GM19452 (cell line): ENCODE data around the gene SLC24A3.

Source experiments
- ATAC-seq: cut with Tn5 transposase; IDR thresholded peaks from one replicate; pipeline ENCODE4 v1.9.1; 2021; ENCODE audit not compliant: unreplicated experiment

The SLC24A3 gene

DNA sequence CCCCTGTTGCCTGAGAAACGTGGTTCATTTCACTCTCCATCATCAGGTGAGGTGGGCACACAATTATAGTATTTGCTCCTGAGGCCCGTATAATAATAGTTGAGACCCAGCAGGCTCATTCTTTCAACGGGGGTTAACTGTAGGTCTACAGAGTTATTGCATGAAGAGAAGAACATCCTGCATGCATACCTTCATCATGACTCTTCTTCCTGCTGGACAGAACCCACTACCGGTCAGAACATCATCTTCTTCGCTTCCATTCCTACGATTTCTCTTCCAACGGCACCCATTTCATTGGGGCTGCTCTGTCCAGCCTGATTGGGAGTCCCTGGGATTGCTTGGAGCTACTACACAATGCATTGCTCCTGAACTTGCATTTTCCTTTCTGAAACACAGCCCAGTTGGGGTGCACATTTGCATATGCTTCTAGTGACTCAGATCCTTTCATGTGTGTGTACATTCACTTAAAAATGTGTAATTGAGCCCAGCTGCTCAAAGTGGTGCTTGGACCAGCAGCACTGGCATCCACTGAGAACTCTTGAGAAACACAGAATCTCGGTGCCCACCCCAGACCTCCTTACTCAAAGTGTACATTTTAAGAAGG lies 57.4 kb downstream of the SLC24A3 start:
- no peak for ATAC-seq

DNA sequence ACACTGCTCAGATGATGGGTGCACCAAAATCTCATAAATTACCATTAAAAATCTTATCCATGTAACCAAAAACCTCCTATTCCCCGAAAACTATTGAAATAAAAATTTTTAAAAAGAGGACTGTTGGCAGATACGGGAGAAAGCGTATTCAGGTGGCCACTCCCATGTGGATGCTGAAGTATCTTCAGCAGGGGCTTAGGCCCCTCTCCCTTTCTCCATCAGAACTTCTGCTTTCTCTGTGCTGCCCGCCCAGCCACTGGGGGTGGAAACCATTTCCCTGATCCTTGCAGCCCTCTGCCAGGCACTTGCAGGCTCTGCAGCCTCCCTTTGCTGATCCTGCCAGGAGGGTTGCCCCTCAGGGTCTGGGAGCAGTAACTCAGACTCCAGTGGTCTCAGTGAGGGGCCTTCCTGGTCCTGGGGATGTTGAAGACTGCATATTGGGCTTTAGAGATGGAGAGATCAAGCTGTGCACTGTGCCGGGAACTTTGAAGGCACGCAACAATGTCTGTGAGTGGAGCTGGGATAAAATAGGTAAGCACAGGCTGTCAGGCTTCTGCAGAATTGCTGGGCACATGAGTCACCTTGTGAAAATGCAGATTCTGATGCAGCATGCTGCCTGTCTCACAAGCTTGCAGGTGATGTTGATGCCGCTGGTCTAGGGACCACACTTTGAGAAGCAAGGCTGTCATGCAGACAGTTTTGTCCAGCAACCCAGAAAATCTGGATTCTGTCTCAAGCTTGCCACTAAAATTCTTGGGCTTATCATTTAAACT lies 59.6 kb downstream of the SLC24A3 start:
- ATAC-seq = no peak

DNA sequence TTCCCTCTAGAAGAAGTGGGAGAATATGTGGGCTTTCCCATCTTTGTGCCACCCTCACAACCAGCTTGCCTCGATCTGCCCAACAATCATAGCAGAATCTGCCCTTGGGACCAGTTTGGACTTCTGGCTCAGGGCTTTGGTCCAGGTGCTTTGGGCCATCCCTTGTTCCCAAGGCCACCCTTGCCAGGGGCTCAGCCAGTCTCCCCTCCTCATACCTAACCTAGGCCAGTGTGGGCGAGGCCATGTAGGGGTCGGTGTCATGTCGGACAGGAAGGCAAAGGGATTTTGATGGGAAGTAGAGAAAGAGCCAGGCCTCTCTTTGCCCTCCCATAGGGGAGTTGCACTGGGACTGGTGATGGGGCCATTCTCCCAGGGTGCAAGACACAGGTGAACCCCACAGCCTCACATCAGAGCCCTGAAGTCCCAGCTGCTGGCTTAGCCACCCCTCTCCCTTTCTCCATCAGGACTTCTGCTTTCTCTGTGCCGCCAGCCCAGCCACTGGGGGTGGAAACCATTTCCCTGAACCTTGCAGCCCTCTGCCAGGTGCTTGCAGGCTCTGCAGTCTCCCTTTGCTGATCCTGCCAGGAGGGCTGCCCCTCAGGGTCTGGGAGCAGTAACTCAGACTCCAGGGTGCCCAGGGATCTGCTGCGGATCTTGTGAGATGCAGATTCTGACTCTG lies 60.7 kb downstream of the SLC24A3 start:
- ATAC-seq = no peak

DNA sequence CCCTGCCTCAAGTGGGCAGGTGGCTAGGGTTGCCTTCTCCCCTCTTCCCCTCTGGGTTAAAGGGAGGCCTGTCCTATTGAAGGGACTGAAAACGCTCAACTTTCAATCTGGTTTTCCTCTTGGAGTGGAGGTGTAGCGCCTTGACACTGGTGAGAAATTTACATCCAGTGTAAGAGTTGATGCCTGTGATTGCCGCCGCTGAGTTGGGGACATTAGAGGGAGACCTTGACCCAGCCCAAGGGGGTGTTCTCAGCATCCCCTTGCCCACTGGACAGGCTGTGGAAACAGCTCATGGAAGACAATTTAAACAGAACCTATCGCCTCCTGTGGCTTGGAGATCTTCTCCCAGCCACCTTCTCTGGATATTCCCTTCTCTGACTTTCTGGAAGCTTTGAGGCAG lies 61.6 kb downstream of the SLC24A3 start:
- ATAC-seq = no peak

DNA sequence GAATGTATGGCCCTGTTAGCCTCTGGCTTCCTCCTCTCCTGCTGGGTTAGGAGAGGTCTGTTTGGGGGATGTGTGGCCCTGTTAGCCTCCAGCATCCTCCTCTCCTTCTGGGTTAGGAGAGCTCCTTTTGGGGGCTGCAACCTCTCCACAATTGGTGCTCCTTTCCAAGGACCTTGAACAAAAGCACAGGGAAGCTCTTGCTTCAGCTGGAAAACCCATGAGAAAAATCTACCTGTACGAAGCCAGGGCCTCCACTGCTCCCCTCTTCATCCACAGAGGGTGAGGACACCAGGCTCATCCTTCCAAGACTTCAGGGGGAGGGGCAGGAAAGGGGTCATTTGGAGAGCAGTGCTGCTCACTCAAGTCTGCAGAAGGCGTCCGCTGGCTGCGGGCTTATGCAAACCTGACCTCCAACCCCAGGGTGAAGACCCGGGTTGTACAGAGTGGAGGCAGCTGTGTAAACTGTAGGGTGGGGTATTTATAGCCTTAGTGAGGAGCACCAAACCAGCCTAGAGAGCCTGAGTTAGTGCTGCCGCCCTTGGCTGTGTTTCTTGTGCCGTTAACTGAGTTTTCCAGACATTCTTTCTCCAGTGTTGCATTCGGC lies 62.1 kb downstream of the SLC24A3 start:
- no peak for ATAC-seq

DNA sequence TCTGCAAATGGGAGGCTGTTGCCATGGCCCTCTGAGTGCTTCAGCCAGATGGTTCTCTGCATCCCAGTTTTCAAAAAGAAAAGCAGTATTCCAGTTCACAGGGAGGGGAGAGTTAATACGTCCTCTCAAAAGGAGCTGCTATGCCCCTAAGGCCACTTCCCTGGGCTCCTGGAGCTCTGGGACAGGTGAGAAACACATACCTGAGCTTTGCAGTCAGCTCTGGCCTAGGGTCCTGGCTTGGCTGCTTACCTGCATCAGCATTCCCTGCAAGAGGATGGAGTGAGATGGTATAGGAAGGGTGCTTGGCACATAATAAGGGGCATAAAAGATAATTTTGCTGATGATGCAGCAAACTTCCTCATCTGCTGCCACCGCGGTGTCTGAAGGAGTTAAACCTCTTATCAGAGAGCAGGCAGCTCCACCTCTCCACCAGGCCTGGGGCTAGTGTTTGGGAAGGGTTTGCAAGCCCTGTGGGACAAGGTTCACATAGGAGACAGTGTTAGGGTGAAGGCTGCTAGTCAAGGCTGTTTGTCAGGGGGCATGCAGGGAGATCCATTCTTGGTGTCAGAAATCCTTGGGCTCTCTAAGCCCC lies 62.7 kb downstream of the SLC24A3 start:
- no peak for ATAC-seq

DNA sequence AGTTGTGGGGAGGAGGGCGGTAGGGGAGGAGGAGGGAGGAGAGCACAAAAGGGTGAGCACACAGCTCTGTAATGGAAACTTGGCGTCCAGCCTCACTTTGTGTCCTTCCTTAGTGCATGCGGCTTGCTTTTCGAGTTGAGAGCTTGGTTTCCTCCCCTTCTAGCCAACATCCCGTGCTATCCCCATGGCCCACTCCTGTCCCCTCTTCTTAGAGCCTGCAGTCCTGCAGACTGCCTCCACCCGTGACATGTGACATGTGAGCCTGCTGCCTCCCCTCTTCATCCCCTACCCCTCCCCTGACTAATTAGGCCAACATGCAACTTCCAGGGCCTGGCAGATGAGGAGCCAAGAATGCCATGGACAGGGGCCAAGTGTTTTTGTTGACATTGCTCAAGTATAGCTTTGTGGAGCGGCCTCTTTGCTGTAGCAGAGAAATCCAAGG lies 63.2 kb downstream of the SLC24A3 start:
- no peak for ATAC-seq

DNA sequence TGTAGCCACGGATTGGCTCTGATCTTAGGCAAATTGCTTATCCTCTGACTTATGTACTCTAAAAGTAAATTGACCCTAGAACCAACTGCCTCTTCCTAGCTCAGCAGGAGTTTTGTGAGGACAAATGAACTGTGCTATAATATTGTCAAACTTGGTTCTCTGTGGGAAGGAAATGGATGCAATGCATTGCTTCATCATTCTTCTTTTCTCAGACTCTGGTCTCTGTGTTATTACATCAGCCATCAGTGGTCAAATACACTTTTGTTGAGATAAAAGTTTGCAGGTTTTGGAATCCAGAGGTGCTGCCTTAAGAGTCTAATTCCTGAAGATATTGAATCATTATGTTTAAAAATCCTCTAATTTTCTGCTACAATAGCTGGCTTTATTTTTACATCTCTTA lies 64.9 kb downstream of the SLC24A3 start:
- ATAC-seq = no peak

DNA sequence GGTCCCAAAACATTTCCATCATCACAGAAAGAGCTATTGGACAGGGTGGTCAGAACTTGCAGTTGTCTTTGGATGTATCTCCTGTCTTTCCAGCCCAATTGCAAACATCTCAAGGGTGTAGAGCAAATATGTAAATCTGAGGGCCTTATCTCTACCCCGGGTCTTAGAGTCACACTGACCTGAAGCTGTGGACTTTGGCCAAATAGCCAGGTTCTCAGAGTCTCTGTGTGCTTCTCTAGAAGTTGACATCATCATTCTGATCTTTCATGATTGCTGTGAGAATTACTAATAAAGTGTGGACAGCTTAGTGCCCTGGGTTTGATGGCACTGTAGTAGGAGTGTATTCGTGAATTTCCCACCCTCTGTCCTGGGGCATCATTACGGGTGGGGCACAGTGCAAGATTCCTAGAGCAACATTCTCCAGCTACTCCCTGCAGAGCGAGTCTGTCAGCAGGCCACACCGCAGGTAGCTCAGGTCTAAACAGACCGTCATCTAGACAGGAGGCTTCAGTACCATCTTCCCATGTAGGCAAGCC lies 71.1 kb downstream of the SLC24A3 start:
- no peak for ATAC-seq

DNA sequence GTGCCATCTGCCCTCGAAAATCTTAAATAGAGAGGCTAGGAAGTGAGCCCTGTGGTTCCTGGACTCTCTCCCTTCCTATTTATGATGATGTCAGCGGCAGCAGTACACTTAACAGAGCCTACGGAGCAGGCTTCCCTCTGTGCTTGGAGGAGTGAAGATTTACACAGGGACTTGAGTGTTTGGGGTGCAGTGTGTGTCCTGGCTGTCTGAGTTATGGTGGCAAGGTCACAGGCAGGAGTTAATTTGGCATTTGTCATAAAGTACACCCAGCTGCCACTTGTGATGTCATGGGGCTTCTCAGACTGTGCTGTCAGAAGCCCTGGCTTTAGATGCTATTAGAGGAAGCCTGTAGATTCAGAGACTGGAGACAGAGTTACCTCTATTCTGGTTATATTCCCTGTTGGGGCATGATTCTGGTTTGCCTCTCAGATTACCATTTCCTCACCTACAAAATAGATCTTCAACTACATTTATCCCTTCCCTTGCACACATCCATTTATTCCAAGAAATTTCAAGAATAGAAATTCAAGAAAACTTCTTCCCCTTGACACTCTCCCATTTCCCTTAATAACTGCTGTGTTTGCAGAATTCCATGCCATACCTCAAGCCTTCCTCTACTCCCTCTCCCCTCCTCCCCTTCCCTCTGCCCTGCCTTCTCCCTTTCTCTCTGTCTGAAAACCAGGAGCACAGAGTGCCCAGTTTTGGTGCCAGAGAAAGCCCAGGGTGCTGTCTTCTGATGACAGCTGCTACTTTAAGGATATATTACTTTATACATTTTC lies 72.1 kb downstream of the SLC24A3 start:
- ATAC-seq = no peak

DNA sequence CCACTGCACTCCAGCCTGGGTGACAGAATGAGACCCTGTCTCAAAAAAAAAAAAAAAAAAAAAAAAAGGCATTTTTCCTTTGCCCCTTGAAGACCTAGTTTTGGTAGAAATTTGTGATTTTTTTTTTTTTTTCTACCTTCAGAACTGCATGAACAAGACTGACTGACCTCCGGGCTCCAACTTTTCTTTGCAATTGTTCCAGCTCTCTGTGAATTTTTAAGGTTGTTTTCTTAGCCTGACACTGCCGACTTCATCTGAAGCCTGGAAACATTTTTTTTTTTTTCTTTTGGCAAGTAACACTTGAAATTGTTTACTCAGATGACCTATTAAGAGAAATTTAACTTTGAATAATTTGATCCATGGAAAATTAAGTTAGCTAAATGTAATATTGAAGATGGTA lies 73.0 kb downstream of the SLC24A3 start:
- no peak for ATAC-seq

DNA sequence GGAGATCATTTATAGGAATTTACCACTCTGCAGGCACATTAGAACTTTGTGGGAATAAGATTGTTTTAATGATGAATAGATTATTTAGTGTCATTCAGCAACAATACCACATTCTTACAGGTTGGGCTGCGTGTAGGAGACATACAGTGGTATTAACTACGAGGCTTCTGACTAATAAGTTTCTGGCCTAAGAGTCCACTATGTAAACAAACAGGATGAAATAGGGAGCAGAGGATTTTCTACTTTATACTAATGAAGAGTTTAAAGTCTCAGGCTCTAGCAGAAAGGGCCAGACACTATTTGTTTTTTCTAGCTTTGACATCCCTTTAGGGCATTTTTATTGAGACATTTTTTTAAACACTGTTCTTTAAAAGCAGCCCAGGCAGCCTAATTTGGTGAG lies 75.6 kb downstream of the SLC24A3 start:
- no peak for ATAC-seq

DNA sequence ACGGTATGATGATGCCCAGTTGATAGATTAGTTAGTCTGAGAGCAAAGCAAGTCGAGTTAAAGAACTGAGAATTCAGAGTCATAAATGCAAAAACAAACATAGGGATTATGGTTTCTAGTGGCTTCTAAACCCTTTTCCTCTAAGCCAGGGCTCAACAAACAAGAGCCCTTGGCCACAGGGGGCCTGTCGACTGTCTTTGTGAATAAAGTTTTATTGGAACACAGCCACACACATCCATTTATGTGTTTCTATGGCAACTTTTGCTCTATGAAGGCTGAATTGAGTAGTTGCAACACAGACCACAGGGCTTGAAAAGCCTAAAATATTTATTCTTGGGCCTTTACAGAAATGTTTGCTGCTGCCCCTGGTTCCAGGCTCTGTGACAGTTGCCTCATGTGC lies 76.2 kb downstream of the SLC24A3 start:
- no peak for ATAC-seq

DNA sequence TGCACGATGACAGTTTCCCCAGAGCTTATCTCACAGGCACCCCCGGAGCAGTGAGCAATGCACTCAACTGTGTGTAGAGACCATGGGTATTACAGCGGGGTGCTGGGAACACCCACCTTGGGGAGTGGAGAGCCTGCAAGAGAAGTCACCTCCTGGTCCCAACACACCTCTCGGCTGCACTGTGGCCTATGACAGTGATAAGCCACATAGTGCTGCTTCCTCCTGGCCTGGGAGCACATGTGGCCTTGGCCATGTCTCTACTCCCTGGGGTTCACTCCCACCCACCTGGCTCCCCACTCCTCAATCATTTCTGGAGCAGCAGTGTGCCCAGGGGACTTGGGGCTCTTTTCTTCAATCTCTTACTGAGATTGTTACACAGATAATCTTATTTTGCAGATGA lies 77.0 kb downstream of the SLC24A3 start:
- ATAC-seq = no peak

DNA sequence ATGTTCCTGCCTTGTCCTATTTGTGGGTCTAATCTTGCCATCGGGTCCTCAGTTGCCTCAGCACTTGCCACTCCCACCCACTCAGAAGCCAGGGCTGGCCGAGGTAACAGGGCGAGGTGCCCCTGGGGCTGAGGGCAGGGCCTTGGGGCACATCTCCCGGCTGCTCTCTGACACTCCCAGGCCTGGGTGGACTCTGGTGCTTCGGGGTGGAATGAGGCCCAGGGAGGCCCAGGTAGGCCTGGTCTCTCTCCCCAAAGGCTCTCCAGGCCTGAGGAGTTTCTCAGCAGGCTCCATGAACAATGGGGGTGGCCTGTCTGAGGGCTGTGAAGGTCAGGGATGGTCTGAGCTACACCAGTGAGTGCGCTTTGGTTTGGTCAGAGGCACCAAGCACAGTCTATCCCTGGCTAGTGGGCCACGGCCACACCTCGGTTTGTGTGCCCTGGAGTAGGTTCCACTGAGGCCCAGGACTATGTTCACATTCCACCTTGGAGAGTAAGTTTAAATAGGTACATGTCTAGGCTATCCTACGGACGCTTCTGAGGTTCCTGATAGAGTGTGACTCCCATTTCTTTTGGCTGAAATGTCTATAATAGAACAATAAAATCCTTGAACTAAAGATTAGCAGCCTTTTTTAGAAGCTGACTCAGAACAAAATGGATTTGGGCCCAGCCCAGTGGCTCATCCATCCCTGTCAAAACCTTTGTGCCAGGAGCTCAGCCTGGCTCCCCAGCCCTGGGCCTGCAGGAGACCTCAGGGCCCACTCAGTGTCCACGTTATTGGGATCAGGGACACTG lies 78.8 kb downstream of the SLC24A3 start:
- no peak for ATAC-seq

DNA sequence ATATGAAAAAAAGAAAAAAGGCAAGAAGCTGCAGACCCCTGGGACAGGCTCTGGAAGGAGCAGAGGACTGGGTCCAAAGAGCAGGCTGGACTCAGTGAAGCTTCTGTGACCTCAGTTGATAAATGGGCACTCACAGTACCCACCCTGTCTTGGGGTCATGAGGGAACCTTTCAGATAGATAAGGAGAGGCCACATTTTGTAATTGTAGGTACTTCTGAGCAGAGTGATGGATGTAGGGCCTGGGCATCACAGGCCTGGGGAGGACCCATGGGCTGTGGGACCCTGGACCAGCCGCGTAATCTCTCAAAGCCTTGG lies 79.3 kb downstream of the SLC24A3 start:
- ATAC-seq = no peak

DNA sequence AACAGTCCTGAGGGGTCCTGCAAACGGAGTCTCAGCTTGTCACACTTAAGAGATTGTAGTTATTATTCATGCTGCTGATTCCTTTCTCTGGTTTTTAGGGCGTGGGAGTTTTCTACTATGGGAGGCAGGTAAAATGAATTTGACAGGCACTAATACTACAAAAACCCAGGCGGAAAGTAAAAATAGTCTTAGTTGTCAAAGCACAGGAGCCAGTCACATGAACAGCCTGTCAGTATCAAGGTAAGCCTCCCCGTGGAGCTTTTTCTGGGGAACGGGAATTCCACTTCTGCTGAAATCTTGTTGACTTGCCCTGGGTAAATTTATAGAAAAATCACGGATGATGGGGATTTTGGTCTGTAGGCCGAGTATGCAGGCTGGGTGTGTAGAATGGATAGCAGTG lies 79.8 kb downstream of the SLC24A3 start:
- ATAC-seq = no peak

DNA sequence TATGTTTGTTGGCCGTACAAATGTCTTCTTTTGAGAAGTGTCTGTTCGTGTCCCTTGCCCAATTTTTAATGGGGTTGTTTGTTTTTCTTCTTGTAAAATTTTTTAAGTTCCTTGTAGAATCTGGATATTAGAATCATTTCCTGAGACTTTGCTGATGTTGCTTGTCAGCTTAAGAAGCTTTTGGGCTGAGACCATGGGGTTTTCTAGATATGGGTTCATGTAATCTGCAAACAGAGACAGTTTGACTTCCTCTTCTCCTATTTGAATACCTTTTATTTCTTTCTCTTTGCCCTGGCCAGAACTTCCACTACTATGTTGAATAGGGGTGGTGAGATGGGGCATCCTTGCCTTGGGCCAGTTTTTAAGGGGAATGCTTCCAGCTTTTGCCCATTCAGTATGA lies 82.6 kb downstream of the SLC24A3 start:
- ATAC-seq = no peak

DNA sequence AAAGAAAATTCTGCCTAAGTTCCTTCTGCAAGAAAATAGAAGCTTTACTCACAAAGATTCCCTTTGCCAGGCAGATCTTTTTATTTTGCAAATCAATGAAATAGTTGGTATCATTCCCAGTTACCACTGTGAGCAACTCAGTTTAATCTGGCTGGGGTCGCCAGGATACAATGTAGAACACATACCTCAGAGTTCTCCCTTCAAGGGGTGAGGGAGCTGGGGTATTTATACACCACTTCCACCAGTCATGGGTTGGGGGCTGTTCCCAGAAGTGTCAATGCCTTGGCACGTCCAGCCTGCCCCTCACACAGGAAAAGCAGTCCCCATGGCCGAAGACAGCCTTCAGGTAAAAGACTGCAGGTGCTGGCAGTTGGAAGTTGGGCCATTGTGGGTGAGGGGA lies 86.2 kb downstream of the SLC24A3 start:
- ATAC-seq = no peak

DNA sequence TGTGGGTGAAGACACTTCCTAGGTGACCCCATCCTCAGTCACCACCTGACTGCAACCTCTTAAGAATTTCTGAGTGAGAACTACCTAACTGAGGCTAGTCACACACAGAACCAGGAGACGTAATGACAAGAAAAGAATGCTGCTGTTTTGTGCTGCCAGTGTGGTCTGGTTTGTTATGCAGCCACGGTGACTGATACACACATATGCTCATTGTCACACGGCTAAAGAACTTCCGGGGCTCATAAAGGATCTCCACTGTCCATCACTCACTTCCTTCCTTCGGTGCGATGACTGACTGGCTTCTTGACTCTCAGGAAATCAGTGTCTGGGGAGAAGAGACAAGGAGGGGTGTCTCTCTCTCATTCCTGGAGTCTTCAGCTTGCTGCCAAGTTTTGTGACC lies 88.0 kb downstream of the SLC24A3 start:
- ATAC-seq = no peak
